CD14-positive monocyte (primary cell): ENCODE results near the gene CNTN4. TPM values are rescaled to one million over a fixed set of nuclear protein-coding genes. Genes with fewer than 3 reads are reported as not detected.

Source experiments
- DNase-seq, 3 donors: peaks; one replicate each; pipeline ENCODE4 v3.0.0-alpha.2; 2011 to 2022
- H2AFZ ChIP-seq: 2 replicates; pipeline ENCODE4 v1.6.0; 2012; ENCODE audit warnings: mild to moderate bottlenecking, low read depth, low read length, inconsistent platforms; ENCODE audit not compliant: insufficient read depth, poor library complexity, severe bottlenecking
- H3K27ac ChIP-seq, 2 donors: 1 replicate in 1 of 2; 2 replicates in 1 of 2; pipeline ENCODE4 v1.5.1; 2012 to 2013; ENCODE audit warnings: low read length in 2 of 2, control low read depth in 1 of 2, inconsistent platforms in 1 of 2, low read depth in 1 of 2, mild to moderate bottlenecking in 1 of 2
- H3K27me3 ChIP-seq, 2 donors: one replicate each; pipeline versions ENCODE4 v1.6.0 to v1.6.1; 2011 to 2013; ENCODE audit warnings: low read length in 2 of 2; ENCODE audit not compliant: control insufficient read depth in 2 of 2, insufficient read depth in 2 of 2
- H3K36me3 ChIP-seq, 2 donors: replicated peaks in 1 of 2; 1 replicate in 1 of 2; 2 replicates in 1 of 2; pipeline versions ENCODE4 v1.5.1 to v1.6.1; 2012 to 2013; ENCODE audit warnings: low read length in 2 of 2, control low read depth in 1 of 2, inconsistent platforms in 1 of 2, mild to moderate bottlenecking in 1 of 2; ENCODE audit not compliant: insufficient read depth in 2 of 2, control insufficient read depth in 1 of 2
- H3K4me1 ChIP-seq, 2 donors: 1 replicate in 1 of 2; 2 replicates in 1 of 2; pipeline versions ENCODE4 v1.5.1 to v1.6.1; 2012 to 2013; ENCODE audit warnings: low read length in 2 of 2, control low read depth in 1 of 2, inconsistent platforms in 1 of 2, mild to moderate bottlenecking in 1 of 2, moderate library complexity in 1 of 2; ENCODE audit not compliant: insufficient read depth in 2 of 2, control insufficient read depth in 1 of 2
- H3K4me2 ChIP-seq: replicated peaks from 2 replicates; pipeline ENCODE3; 2012; ENCODE audit warnings: low read length, moderate library complexity, mild to moderate bottlenecking; ENCODE audit not compliant: poor library complexity, severe bottlenecking; ENCODE audit errors: extremely low read depth
- H3K4me3 ChIP-seq, 3 experiments: fragments of 200-600 bp in 1 of 3; sonication (generic) in 1 of 3; replicated peaks in 1 of 3; 1 replicate in 2 of 3; 2 replicates in 1 of 3; pipeline ENCODE4 v1.5.1; 2011 to 2013; ENCODE audit warnings: low read length in 3 of 3, mild to moderate bottlenecking in 3 of 3, control low read depth in 2 of 3, low read depth in 2 of 3, inconsistent platforms in 1 of 3, moderate library complexity in 1 of 3
- H3K79me2 ChIP-seq: 2 replicates; pipeline ENCODE4 v1.6.0; 2012; ENCODE audit warnings: mild to moderate bottlenecking, control low read depth, inconsistent platforms, low read length, moderate library complexity; ENCODE audit not compliant: insufficient read depth
- H3K9ac ChIP-seq: 2 replicates; pipeline ENCODE4 v1.6.0; 2017; ENCODE audit warnings: low read length, mild to moderate bottlenecking; ENCODE audit not compliant: insufficient read depth, poor library complexity, severe bottlenecking
- H3K9me3 ChIP-seq, 2 donors: replicated peaks in 1 of 2; 1 replicate in 1 of 2; 2 replicates in 1 of 2; pipeline versions ENCODE4 v1.5.1 to v1.6.1; 2012 to 2013; ENCODE audit warnings: low read length in 2 of 2, control low read depth in 1 of 2; ENCODE audit not compliant: control insufficient read depth in 1 of 2, insufficient read depth in 1 of 2
- H4K20me1 ChIP-seq: 2 replicates; pipeline ENCODE4 v1.6.0; 2012; ENCODE audit warnings: mild to moderate bottlenecking, low read length, control low read depth, moderate library complexity; ENCODE audit not compliant: insufficient read depth
- H3K27ac Mint-ChIP-seq, 7 donors: one replicate each; pipeline ENCODE4 v1.8.0; 2020; ENCODE audit warnings: mild to moderate bottlenecking in 7 of 7, mixed read lengths in 7 of 7, moderate library complexity in 6 of 7, inconsistent platforms in 2 of 7
- H3K27me3 Mint-ChIP-seq, 3 donors: one replicate each; pipeline ENCODE4 v1.8.0; 2021 to 2022; ENCODE audit warnings: low read depth in 3 of 3, mild to moderate bottlenecking in 3 of 3, mixed read lengths in 3 of 3, moderate library complexity in 3 of 3, inconsistent platforms in 1 of 3
- H3K36me3 Mint-ChIP-seq, 2 donors: one replicate each; pipeline ENCODE4 v1.8.0; 2020; ENCODE audit warnings: mixed read lengths in 2 of 2, inconsistent platforms in 1 of 2, mild to moderate bottlenecking in 1 of 2
- H3K4me1 Mint-ChIP-seq: one replicate; pipeline ENCODE4 v1.8.0; 2020; ENCODE audit warnings: mild to moderate bottlenecking, mixed read lengths
- H3K4me3 Mint-ChIP-seq, 2 donors: one replicate each; pipeline ENCODE4 v1.8.0; 2020; ENCODE audit warnings: mild to moderate bottlenecking in 2 of 2, mixed read lengths in 2 of 2, moderate library complexity in 1 of 2
- H3K9me3 Mint-ChIP-seq, 7 donors: one replicate each; pipeline ENCODE4 v1.8.0; 2020 to 2022; ENCODE audit warnings: mixed read lengths in 7 of 7, mild to moderate bottlenecking in 6 of 7, moderate library complexity in 6 of 7, inconsistent platforms in 2 of 7
- CTCF ChIP-seq: fragments of 200-600 bp; IDR thresholded peaks from one replicate; pipeline ENCODE4 v1.8.0; 2022; ENCODE audit warnings: antibody characterized with exemption, mild to moderate bottlenecking
- WGBS: methylation state at CpG from one replicate; pipeline ENCODE4 v1.1.5; 2013; ENCODE audit warnings: missing lambda C conversion rate; ENCODE audit not compliant: insufficient coverage; 5-methylcytosine and 5-hydroxymethylcytosine counted together
- intact Hi-C, 2 donors: fragments of 100-400 bp; cut with micrococcal nuclease; formaldehyde crosslinking; loops; one replicate each; pipeline versions ENCODE4 v1.15.0 to v1.15.1; 2023
- polyA plus RNA-seq, 3 donors: library from polyadenylated mRNA; depleted of rRNA in 1 of 3; unstranded in 2 of 3; stranded (reverse) in 1 of 3; fragments of 300-500 nt in 2 of 3; fragments of >200 nt in 1 of 3; fragmentation: Illumina TruSeq in 2 of 3; gene quantifications; 1 replicate in 2 of 3; 2 replicates in 1 of 3; pipeline ENCODE4 v1.2.3, GENCODE V29; 2012 to 2021

Gene CNTN4
- polyA plus RNA-seq, 3 donors: not detected

DNA sequence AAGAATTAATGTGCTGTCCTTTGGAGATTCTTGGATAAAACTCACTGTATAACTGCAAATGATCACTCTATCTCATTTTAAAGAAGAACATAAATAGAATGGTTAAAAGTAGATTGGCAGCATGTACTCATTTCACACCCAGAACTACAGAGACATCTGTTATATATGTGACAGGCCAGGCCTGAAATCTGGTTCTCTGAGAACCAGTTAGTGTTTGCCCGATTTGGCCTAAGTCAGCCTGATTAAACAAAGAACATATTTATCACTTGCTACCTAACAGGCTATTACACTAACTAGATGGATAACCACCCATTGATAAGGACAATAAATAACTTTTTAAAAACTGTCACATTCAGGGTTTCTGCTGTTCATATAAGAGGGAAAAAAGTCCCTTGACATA, 460.1 kb downstream of the CNTN4 start:
- Histone ChIP-seq H3K4me1 (no peaks in the 10 kb centered on the region), H3K9ac (no peak overlapping the region), H3K27me3 (no peaks in the 10 kb centered on the region), H3K79me2 (no peaks in the 10 kb centered on the region), H3K4me2 (no peak overlapping the region), H2AFZ (no peak overlapping the region), H3K9me3 (peaks cover 0 to 2% of the 10 kb centered on the region in 2 donors), H3K4me3 (no peak overlapping the region), H3K36me3 (no peaks in the 10 kb centered on the region), H4K20me1 (no peaks in the 10 kb centered on the region), H3K27ac (no peak overlapping the region)
- Mint-ChIP-seq H3K4me1 (no peaks in the 10 kb centered on the region), H3K27ac (no peak overlapping the region), H3K27me3 (peaks cover 0 to 3% (median 1%) of the 10 kb centered on the region in 3 donors), H3K36me3 (no peaks in the 10 kb centered on the region), H3K4me3 (no peak overlapping the region), H3K9me3 (peaks cover 0 to 10% (median 0%) of the 10 kb centered on the region in 7 donors)
- intact Hi-C loops: no loop called here
- no CpG with 5 or more reads among the region's 1 CpG for WGBS
- TF ChIP-seq CTCF: no peak
- DNase-seq: no peak

DNA sequence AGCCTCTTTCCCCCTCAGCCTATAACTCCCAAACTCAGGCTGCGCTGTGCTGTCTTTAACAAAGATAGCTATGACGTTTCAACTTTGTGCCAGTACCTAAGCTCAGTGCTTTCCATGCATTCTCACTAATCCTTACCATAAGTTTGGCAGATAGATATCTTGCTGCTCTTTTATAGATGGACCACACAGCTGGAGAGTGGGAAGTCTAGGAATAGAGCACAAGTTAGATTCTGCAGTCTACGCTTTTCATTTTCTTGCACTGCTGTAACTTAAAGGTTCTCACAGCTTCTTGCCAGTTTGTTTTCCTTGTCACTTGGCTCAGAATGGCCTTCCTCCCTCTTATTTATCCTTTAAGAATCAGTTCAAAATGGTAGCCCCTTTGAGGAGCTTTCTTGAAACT, 468.8 kb downstream of the CNTN4 start:
- no peaks in the 10 kb centered on the region for H3K4me1 ChIP-seq
- no peaks in the 10 kb centered on the region for H3K4me1 Mint-ChIP-seq
- H3K4me3 ChIP-seq: no peak overlapping the region
- no peak overlapping the region for H3K27ac ChIP-seq
- peaks cover 2 to 29% (median 6%) of the 10 kb centered on the region in 7 donors for H3K9me3 Mint-ChIP-seq
- H3K9me3 ChIP-seq: peaks cover 6 to 22% of the 10 kb centered on the region in 2 donors
- H3K27me3 Mint-ChIP-seq: no peaks in the 10 kb centered on the region
- H4K20me1 ChIP-seq: no peaks in the 10 kb centered on the region
- H3K27me3 ChIP-seq: no peaks in the 10 kb centered on the region
- H3K36me3 Mint-ChIP-seq: no peaks in the 10 kb centered on the region
- intact Hi-C loops: no loop called here
- WGBS: 100% methylated on average over 1 of the region's 3 CpGs
- H2AFZ ChIP-seq: no peak overlapping the region
- DNase-seq: no peak
- no peak overlapping the region for H3K27ac Mint-ChIP-seq
- no peak overlapping the region for H3K4me3 Mint-ChIP-seq
- no peaks in the 10 kb centered on the region for H3K79me2 ChIP-seq
- H3K4me2 ChIP-seq: no peak overlapping the region
- TF ChIP-seq CTCF: no peak
- no peak overlapping the region for H3K9ac ChIP-seq
- no peaks in the 10 kb centered on the region for H3K36me3 ChIP-seq
